Keratinocyte (primary cell): ENCODE data around the gene CCL13.

Experiments used
- EZH2 ChIP-seq: IDR thresholded peaks from one replicate; pipeline ENCODE4 v1.6.1; 2012; ENCODE audit warnings: inconsistent platforms, mild to moderate bottlenecking, low read length, moderate library complexity
- TF ChIP-seq, protein P1 (sequence below), 3 experiments: IDR thresholded peaks in 1 of 3; conservative IDR thresholded peaks in 1 of 3; optimal IDR thresholded peaks in 1 of 3; 2 replicates in 2 of 3; 3 replicates in 1 of 3; pipeline versions ENCODE3 to v1.5.1; 2011; ENCODE audit warnings: low read length in 3 of 3, mild to moderate bottlenecking in 3 of 3, moderate library complexity in 2 of 3, control low read depth in 1 of 3, inconsistent platforms in 1 of 3; ENCODE audit not compliant: insufficient read depth in 2 of 3; ENCODE audit errors: extremely low read depth in 1 of 3

DNA sequence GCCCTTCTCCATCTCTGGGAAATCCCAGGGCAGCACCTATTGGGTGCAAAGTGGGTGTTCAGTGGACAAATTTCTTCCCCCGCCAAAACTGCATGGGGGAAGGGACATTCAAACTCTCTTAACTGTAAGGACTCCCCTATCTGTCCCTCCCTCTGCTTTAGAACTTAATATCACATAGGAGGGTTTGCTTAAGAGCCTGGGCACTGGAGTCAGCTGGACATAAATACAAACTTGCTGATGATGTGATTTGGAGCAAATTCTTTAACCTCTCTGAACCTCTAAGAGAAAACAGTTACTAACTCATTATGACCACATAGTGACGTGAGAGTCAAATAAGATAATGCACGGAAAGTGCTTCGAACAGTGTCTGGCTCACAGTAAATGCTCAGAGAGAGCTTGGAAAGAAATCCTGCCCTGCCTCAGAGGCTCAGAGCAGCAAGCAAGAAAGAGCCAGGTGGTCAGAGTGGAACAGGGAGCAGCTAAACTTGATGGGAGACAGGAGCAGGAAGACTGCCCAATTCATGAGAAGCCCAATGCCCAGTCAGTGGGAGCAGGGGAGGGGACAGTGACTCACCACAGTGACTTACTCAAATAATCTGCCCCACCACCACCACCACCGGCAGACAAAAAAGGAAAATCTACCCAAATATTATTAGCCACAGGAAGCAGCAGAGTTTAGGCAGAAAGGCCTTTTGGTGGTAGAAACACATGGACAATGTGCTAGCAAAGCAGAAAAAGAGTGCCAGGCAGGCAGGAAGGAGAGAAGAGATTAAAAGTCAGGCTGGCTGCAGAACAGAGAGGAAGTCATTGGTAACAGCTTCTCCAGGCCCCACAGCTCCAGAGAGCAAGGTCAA lies 30.6 kb downstream of the CCL13 start:
- no peak for TF ChIP-seq EZH2
- TF ChIP-seq, protein P1, sequence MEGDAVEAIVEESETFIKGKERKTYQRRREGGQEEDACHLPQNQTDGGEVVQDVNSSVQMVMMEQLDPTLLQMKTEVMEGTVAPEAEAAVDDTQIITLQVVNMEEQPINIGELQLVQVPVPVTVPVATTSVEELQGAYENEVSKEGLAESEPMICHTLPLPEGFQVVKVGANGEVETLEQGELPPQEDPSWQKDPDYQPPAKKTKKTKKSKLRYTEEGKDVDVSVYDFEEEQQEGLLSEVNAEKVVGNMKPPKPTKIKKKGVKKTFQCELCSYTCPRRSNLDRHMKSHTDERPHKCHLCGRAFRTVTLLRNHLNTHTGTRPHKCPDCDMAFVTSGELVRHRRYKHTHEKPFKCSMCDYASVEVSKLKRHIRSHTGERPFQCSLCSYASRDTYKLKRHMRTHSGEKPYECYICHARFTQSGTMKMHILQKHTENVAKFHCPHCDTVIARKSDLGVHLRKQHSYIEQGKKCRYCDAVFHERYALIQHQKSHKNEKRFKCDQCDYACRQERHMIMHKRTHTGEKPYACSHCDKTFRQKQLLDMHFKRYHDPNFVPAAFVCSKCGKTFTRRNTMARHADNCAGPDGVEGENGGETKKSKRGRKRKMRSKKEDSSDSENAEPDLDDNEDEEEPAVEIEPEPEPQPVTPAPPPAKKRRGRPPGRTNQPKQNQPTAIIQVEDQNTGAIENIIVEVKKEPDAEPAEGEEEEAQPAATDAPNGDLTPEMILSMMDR (optimal IDR thresholded peaks at IDR 0.05 in 1 of 3, IDR thresholded peaks at IDR 0.05 in 1 of 3, conservative IDR thresholded peaks at IDR 0.05 in 1 of 3; ENCODE audit: extremely low read depth in 1 of 3, insufficient read depth in 2 of 3, low read length in 3 of 3): no peak
